Activated CD4-positive, alpha-beta T cell treated with anti-CD3 and anti-CD28 coated beads for 4 hours (primary cell): Measurements from ENCODE around the gene PCDHGA1.
"Not testable (repeated sequence)": the region's sequence is repeated elsewhere in the genome, so short reads cannot be mapped to it uniquely, and the experiment has no call there.

Experiments used
- DNase-seq, 2 donors: peaks; one replicate each; pipeline ENCODE4 v3.0.0-alpha.2; 2020

PCDHGA1 gene

DNA sequence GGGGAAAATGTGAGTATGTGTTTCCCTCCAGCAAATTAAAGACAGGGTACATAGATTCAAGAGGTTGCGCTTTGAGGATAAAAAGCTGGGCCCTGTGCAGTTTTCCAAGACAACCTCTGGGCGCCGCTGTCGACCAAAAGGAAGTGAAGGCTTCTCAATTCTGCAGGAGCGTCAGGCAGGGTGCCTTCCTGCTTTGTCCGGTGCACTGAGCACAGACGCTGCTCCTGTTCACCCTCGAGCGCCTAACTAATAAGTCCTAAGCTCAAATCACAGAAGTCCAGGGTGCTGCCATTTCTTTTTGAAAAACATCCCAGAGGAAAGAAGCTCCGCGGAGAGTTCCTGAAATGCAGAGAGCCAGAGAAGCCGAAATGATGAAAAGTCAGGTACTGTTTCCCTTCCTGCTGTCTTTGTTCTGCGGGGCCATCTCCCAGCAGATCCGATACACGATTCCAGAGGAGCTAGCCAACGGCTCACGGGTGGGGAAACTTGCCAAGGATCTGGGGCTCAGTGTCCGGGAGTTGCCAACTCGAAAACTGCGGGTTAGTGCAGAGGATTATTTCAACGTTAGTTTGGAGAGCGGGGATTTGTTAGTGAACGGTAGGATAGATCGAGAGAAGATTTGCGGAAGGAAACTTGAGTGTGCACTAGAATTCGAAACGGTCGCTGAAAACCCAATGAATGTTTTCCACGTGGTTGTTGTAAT is 19.8 kb downstream of the PCDHGA1 start, which contains the start of gene PCDHGB1:
Gene PCDHGB1 (plus strand): TSS at position 183 of the 703 bp plus-strand sequence. CDS start 162 bp downstream, at position 345.
- no peak for DNase-seq

DNA sequence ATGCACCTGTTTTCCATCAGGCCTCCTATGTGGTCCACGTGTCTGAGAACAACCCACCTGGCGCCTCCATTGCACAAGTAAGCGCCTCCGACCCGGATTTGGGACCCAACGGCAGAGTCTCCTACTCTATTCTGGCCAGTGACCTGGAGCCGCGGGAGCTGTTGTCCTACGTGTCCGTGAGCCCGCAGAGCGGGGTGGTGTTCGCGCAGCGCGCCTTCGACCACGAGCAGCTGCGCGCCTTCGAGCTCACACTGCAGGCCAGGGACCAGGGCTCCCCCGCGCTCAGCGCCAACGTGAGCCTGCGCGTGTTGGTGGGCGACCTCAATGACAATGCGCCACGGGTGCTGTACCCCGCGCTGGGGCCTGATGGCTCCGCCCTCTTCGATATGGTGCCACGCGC is 21.3 kb downstream of the PCDHGA1 start:
- no peak for DNase-seq

DNA sequence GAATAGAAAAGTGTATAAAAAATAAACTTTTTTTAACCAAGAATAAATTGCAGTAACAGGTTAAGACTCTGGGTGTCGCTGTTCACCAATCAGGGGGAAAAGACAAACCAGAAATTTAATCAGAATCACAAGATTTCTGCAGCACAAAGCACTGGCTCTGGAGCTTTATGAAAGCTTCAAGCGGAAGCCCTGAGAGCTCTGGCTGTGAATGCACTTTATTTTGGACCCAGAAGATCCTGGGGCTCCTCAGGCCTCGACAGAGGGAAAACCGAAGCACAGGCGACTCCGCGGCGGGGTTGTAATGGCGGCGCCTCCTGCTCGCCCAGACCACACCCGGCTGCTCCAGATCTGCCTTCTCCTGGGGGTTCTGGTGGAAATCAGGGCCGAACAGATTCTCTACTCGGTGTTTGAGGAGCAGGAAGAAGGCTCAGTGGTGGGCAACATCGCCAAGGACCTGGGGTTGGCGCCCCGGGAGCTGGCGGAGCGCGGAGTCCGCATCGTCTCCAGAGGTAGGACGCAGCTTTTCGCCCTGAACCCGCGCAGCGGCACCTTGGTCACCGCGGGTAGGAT is 24.7 kb downstream of the PCDHGA1 start, which contains the start of gene PCDHGA4:
Gene PCDHGA4 (plus strand): TSS at position 122 of the 570 bp plus-strand sequence. CDS start 87 bp downstream, at position 209.
- DNase-seq: no peak

DNA sequence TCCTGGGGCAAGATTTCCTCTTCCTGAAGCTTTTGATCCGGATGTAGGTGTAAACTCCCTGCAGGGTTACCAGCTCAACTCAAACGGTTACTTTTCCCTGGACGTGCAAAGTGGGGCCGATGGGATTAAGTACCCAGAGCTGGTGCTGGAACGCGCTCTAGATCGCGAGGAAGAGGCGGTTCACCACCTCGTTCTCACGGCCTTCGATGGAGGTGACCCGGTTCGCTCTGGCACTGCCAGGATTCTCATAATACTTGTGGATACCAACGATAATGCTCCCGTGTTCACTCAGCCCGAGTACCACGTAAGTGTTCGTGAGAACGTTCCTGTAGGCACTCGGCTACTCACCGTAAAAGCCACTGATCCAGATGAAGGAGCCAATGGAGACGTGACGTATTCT is 25.3 kb downstream of the PCDHGA1 start:
- no peak for DNase-seq

- DNase-seq: no peak
These were observed 25.8 kb downstream of the PCDHGA1 start for GRCh38 chr5:141356133-141356532.

- no peak for DNase-seq
These were observed 26.6 kb downstream of the PCDHGA1 start for GRCh38 chr5:141356950-141357349.

GRCh38 chr5:141359790-141360426 is 29.6 kb downstream of the PCDHGA1 start, which contains the start of gene PCDHGB2:
PCDHGB2 (plus strand) TSS chr5:141359994; CDS start chr5:141360136, 142 bp downstream.
- DNase-seq: no peak

- DNase-seq: no peak
These were observed 30.4 kb downstream of the PCDHGA1 start for GRCh38 chr5:141360685-141361084.

DNA sequence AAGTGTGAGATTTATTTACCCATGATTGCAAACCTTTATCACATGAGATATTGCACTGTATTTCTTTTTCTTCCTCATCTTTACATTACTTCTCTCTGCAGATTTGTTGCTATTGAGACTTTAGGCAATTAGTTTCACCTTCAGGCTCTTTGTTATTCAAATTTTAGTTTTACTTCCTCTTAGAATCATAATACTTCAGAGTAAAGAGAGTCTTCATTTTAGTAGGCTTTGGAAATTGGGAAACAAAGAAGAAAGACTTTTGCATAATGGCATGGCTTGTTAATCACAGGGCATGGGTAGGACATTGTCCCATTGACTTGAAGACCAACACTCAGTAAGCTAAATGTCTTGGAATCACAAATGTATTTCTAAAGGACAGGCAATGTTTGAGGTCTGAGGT is 32.4 kb downstream of the PCDHGA1 start:
- DNase-seq: no peak

- no peak for DNase-seq
These were observed 33.8 kb downstream of the PCDHGA1 start, which contains the start of gene PCDHGA5 for GRCh38 chr5:141363952-141364660. PCDHGA5 (plus strand) TSS chr5:141364162; CDS start chr5:141364331, 169 bp downstream.

GRCh38 chr5:141366016-141366896 is 35.9 kb downstream of the PCDHGA1 start:
- DNase-seq: no peak

GRCh38 chr5:141369994-141370848 is 39.9 kb downstream of the PCDHGA1 start, which contains the start of gene PCDHGB3:
PCDHGB3 (plus strand) TSS chr5:141370242; CDS start chr5:141370395, 153 bp downstream.
- DNase-seq: peak; percentile 7 to 14

DNA sequence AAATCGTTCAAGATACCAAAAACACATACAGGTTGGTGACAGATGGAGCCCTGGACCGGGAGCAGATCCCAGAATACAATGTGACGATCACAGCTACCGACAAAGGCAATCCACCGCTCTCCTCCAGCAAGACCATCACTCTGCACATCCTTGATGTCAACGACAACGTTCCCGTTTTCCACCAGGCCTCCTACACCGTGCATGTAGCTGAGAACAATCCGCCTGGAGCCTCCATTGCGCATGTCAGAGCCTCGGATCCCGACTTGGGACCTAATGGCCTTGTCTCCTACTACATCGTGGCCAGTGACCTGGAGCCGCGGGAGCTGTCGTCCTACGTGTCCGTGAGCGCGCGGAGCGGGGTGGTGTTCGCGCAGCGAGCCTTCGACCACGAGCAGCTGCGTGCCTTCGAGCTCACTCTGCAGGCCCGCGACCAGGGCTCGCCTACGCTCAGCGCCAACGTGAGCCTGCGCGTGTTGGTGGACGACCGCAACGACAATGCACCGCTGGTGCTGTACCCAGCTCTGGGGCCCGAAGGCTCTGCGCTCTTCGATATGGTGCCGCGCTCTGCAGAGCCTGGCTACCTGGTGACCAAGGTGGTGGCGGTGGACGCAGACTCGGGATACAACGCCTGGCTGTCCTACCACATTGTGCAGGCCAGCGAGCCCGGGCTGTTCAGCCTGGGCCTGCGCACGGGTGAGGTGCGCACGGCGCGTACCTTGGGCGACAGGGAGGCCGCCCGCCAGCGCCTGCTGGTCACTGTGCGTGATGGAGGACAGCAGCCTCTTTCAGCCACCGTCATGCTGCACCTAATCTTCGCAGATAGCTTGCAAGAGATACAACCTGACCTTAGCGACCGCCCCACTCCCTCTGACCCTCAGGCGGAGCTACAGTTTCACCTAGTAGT is 41.5 kb downstream of the PCDHGA1 start:
- DNase-seq: no peak

- no peak for DNase-seq
These were observed 43.5 kb downstream of the PCDHGA1 start, which contains the start of gene PCDHGA6 for GRCh38 chr5:141373673-141374317. PCDHGA6 (plus strand) TSS chr5:141373891; CDS start chr5:141374084, 193 bp downstream.

GRCh38 chr5:141374627-141375026 is 44.3 kb downstream of the PCDHGA1 start:
- no peak for DNase-seq

- DNase-seq: not testable (repeated sequence)
These were observed 45.3 kb downstream of the PCDHGA1 start for GRCh38 chr5:141375444-141376155.

DNA sequence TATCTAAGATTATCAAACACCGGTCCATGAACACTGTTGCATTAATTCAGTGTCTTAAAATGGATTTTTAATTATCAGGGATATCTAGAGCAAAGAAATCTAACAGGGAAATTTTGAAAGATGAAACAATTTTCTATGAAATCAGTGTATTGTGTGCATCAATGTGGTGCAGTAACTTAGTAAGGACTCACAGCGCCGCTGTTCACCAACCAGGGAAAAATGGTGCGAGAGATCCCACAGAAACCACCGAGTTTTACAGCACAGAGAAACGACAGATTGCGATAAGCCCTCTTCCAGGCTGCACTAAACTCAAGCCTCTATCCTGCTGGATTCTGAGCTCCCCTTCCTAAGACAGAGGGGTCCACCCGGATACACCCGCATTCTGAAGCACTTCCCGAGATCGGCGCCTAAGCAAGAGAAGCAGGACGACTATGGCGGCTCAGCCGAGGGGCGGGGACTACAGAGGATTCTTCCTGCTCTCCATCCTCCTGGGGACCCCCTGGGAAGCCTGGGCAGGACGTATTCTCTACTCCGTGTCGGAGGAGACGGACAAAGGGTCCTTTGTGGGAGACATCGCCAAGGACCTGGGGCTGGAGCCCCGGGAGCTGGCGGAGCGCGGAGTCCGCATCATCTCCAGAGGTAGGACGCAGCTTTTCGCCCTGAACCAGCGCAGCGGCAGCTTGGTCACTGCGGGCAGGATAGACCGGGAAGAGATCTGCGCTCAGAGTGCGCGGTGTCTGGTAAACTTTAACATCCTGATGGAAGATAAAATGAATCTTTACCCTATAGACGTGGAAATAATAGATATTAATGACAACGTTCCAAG is 52.4 kb downstream of the PCDHGA1 start, which contains the start of gene PCDHGA7:
Gene PCDHGA7 (plus strand): TSS at position 274 of the 826 bp plus-strand sequence. CDS start 158 bp downstream, at position 432.
- no peak for DNase-seq
